ENCODE results near the gene PCDHB2. TPM values are rescaled to one million over a fixed set of nuclear protein-coding genes. Genes with fewer than 3 reads are reported as not detected.
"Not testable (repeated sequence)": the region's sequence is repeated elsewhere in the genome, so short reads cannot be mapped to it uniquely, and the experiment has no call there.

Gene PCDHB2
- total RNA-seq, 1 donor from 2014 or later, result 34.2 TPM

DNA sequence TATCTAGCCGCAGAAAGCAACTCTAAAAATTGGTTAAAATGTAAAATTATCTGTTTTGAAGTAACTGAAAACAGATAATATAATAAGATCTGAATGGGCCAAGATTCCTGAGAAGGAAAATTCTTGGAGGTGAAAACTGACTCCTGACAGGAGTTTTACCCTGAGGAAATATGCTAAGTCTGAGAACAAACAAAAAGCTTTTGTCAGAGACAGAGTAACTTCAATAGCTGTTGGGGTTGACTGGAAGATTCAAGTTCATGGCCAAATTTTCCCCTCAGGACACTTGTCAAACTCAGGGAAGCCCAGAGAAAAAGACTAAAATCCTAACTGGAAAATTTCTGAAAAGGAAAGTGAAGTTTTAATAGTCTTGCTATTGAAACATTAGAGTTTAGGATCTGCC is 32.9 kb downstream of the PCDHB2 start:
- Histone ChIP-seq H4K20me1 (ENCODE audit: low read depth) (no peaks in the 10 kb centered on the region), H3K4me2 (no peak overlapping the region), H3K4me1 (no peaks in the 10 kb centered on the region), H3K36me3 (peaks cover 10% of the 10 kb centered on the region), H3K79me2 (ENCODE audit: low read depth) (no peaks in the 10 kb centered on the region), H3K27me3 (no peaks in the 10 kb centered on the region), H3K9me3 (ENCODE audit: low read depth) (no peaks in the 10 kb centered on the region), H3K9ac (no peak overlapping the region), H3K27ac (no peak overlapping the region), H3K4me3 (no peak overlapping the region), H2AFZ (replicated peaks) (no peak overlapping the region), H3F3A (ENCODE audit: low read depth) (no peaks in the 10 kb centered on the region)
- TF ChIP-seq EZH2 (IDR thresholded peaks at IDR 0.05), result no peak
- TF ChIP-seq, protein P1, sequence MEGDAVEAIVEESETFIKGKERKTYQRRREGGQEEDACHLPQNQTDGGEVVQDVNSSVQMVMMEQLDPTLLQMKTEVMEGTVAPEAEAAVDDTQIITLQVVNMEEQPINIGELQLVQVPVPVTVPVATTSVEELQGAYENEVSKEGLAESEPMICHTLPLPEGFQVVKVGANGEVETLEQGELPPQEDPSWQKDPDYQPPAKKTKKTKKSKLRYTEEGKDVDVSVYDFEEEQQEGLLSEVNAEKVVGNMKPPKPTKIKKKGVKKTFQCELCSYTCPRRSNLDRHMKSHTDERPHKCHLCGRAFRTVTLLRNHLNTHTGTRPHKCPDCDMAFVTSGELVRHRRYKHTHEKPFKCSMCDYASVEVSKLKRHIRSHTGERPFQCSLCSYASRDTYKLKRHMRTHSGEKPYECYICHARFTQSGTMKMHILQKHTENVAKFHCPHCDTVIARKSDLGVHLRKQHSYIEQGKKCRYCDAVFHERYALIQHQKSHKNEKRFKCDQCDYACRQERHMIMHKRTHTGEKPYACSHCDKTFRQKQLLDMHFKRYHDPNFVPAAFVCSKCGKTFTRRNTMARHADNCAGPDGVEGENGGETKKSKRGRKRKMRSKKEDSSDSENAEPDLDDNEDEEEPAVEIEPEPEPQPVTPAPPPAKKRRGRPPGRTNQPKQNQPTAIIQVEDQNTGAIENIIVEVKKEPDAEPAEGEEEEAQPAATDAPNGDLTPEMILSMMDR (IDR thresholded peaks at IDR 0.05), result no peak
- no peak for TF ChIP-seq EZH2phosphoT487 (IDR thresholded peaks at IDR 0.05)
- peaks cover 24% of the 10 kb centered on the region for H3K9me3 Mint-ChIP-seq
- no peaks in the 10 kb centered on the region for H3K4me1 Mint-ChIP-seq
- H3K36me3 Mint-ChIP-seq, result peaks cover 13% of the 10 kb centered on the region
- peaks cover 4% of the 10 kb centered on the region for H3K27me3 Mint-ChIP-seq (ENCODE audit: insufficient read depth, low read depth)
- H3K4me3 Mint-ChIP-seq, result no peak overlapping the region
- no peak for DNase-seq (ENCODE audit: low spot score)
- no peak overlapping the region for H3K27ac Mint-ChIP-seq

DNA sequence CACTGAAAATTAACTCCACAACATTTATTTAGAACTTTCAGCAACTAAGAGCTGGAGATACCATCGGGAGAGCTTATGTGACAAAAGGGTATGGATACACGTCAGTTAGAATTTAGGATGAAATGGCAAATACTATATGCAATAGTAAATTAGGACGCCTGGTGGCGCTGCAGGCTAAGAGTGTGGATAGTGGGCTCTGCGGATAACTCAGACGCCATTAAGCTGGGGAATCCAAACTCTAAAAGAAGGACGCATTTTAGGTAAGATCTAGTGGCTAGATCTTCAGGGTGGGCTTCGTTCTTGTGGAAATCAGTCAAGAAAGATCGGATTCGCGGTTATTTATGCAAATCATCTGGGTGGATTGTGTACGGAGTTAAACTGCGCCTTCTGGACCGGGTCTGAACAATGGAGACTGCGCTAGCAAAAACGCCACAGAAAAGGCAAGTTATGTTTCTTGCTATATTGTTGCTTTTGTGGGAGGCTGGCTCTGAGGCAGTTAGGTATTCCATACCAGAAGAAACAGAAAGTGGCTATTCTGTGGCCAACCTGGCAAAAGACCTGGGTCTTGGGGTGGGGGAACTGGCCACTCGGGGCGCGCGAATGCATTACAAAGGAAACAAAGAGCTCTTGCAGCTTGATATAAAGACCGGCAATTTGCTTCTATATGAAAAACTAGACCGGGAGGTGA is 40.8 kb downstream of the PCDHB2 start, which contains the start of gene PCDHB5:
Gene PCDHB5, plus strand, starts transcription at position 177 of the 688 bp plus-strand sequence. Its CDS starts 229 bp downstream, at position 406.
- H3K4me2 ChIP-seq, result peak within 1 kb of the TSS; percentile 25
- H3K4me3 ChIP-seq, result peak within 1 kb of the TSS; percentile 34
- H3K79me2 ChIP-seq (ENCODE audit: low read depth), result no peaks in the 10 kb centered on the region
- H3K4me1 ChIP-seq, result no peaks in the 10 kb centered on the region
- H3F3A ChIP-seq (ENCODE audit: low read depth), result peaks cover 5% of the 10 kb centered on the region
- no peaks in the 10 kb centered on the region for H3K27me3 ChIP-seq
- peaks cover 51% of the 10 kb centered on the region for H3K9me3 Mint-ChIP-seq
- no peak within 1 kb of the TSS for H3K27ac ChIP-seq
- H3K27ac Mint-ChIP-seq, result no peak within 1 kb of the TSS
- no peak for TF ChIP-seq EZH2 (IDR thresholded peaks at IDR 0.05)
- TF ChIP-seq, protein P1 (IDR thresholded peaks at IDR 0.05), result peak; percentile 53
- peaks cover 3% of the 10 kb centered on the region for H3K27me3 Mint-ChIP-seq (ENCODE audit: insufficient read depth, low read depth)
- H3K9me3 ChIP-seq (ENCODE audit: low read depth), result peaks cover 19% of the 10 kb centered on the region
- no peaks in the 10 kb centered on the region for H3K4me1 Mint-ChIP-seq
- H3K4me3 Mint-ChIP-seq, result no peak within 1 kb of the TSS
- H3K9ac ChIP-seq, result peak within 1 kb of the TSS; percentile 5
- no peaks in the 10 kb centered on the region for H4K20me1 ChIP-seq (ENCODE audit: low read depth)
- peaks cover 9% of the 10 kb centered on the region for H3K36me3 ChIP-seq
- peaks cover 14% of the 10 kb centered on the region for H3K36me3 Mint-ChIP-seq
- peak; percentile 54 for DNase-seq (ENCODE audit: low spot score)
- no peak within 1 kb of the TSS for H2AFZ ChIP-seq (replicated peaks)

DNA sequence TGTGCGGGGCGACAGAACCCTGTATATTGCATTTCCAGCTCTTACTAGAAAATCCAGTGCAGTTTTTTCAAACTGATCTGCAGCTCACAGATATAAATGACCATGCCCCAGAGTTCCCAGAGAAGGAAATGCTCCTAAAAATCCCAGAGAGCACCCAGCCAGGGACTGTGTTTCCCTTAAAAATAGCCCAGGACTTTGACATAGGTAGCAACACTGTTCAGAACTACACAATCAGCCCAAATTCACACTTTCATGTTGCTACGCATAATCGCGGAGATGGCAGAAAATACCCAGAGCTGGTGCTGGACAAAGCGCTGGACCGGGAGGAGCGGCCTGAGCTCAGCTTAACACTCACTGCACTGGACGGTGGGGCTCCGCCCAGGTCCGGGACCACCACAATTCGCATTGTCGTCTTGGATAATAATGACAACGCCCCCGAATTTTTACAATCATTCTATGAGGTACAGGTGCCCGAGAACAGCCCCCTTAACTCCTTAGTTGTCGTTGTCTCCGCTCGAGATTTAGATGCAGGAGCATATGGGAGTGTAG is 41.4 kb downstream of the PCDHB2 start:
- Histone ChIP-seq H3K4me3 (peak overlapping the region; percentile 34), H3K9ac (no peak overlapping the region), H3K36me3 (peaks cover 9% of the 10 kb centered on the region), H3K27ac (no peak overlapping the region), H3K4me1 (no peaks in the 10 kb centered on the region), H3K9me3 (ENCODE audit: low read depth) (peaks cover 19% of the 10 kb centered on the region), H3K79me2 (ENCODE audit: low read depth) (no peaks in the 10 kb centered on the region), H3K4me2 (peak overlapping the region; percentile 25), H4K20me1 (ENCODE audit: low read depth) (no peaks in the 10 kb centered on the region), H3K27me3 (no peaks in the 10 kb centered on the region), H3F3A (ENCODE audit: low read depth) (peaks cover 5% of the 10 kb centered on the region), H2AFZ (replicated peaks) (no peak overlapping the region)
- Mint-ChIP-seq H3K9me3 (peaks cover 47% of the 10 kb centered on the region), H3K4me1 (no peaks in the 10 kb centered on the region), H3K27me3 (ENCODE audit: insufficient read depth, low read depth) (peaks cover 3% of the 10 kb centered on the region), H3K4me3 (no peak overlapping the region), H3K27ac (no peak overlapping the region), H3K36me3 (peaks cover 14% of the 10 kb centered on the region)
- TF ChIP-seq, protein P1 (IDR thresholded peaks at IDR 0.05), result no peak
- TF ChIP-seq EZH2phosphoT487 (IDR thresholded peaks at IDR 0.05), result no peak
- no peak for TF ChIP-seq EZH2 (IDR thresholded peaks at IDR 0.05)
- no peak for DNase-seq (ENCODE audit: low spot score)

DNA sequence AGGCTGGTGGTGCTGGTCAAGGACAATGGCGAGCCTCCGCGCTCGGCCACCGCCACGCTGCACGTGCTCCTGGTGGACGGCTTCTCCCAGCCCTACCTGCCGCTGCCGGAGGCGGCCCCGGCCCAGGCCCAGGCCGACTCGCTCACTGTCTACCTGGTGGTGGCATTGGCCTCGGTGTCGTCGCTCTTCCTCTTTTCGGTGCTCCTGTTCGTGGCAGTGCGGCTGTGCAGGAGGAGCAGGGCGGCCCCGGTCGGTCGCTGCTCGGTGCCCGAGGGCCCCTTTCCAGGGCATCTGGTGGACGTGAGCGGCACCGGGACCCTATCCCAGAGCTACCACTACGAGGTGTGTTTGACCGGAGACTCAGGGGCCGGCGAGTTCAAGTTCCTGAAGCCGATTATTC is 42.9 kb downstream of the PCDHB2 start:
- H3K27me3 ChIP-seq; H3K36me3 ChIP-seq; H3K4me1 ChIP-seq; H3K4me1 Mint-ChIP-seq; H3K9ac ChIP-seq; H4K20me1 ChIP-seq (ENCODE audit: low read depth); H3K27me3 Mint-ChIP-seq (ENCODE audit: insufficient read depth, low read depth); H3F3A ChIP-seq (ENCODE audit: low read depth); H3K4me3 Mint-ChIP-seq; DNase-seq (ENCODE audit: low spot score); H2AFZ ChIP-seq (replicated peaks); H3K27ac Mint-ChIP-seq; H3K27ac ChIP-seq; H3K4me2 ChIP-seq; H3K4me3 ChIP-seq; H3K79me2 ChIP-seq (ENCODE audit: low read depth): not testable (repeated sequence)
- Mint-ChIP-seq H3K9me3 (peaks cover 43% of the 10 kb centered on the region), H3K36me3 (peaks cover 14% of the 10 kb centered on the region)
- H3K9me3 ChIP-seq (ENCODE audit: low read depth), result peaks cover 19% of the 10 kb centered on the region
